ENCODE measurements around the gene HK2. TPM values are rescaled to one million over a fixed set of nuclear protein-coding genes. Genes with fewer than 3 reads are reported as not detected.

HK2 gene
- total and polyA plus RNA-seq, 2 experiments from 2014 or later, result 24.2 to 25.3 TPM

DNA sequence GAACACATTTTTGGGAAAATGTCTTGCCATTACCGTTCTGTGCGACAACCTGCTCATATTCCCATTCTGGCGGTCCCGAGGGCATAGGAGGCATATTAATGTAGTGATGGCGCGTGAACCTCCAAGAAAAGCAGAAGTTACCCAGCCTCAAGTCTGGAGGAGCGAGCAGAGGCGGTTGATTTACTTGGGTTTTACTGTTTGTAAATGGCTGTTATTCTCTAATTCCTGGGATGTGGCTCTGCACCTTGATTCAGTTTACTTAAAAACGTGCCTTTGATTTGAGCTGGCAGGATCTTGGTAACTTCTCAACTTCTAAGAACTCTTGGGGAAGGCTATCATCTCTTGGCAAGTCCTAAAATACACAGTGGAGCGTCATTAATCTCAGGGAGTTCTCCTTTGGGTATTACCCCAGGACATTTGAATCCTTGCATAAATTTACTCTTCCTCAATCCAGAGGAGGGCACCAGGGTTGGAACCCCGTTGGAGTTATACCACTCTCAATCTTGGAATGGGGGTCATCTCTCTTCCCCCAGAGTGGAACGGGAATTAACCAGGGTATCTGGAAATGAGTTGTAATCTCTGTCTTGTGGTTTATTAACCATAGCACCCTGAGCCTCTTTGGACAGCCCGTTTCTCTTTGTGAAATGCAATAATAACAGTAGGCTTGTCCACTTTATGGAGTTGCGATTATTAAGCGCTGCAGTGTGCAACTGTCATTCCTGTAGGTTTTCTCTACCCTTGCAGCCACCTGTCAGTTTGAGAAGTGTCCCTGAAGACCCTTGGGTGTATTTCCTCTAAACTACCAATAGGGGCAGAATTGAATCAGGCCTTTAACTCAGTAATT is 2.1 kb downstream of the HK2 start:
- Histone ChIP-seq H3K79me2 (ENCODE audit: insufficient read depth) (peaks cover 66% of the 10 kb centered on the region), H3K27me3 (replicated peaks; ENCODE audit: insufficient read depth) (no peaks in the 10 kb centered on the region), H3K9me3 (ENCODE audit: low read depth) (no peaks in the 10 kb centered on the region), H3F3A (ENCODE audit: insufficient read depth) (peaks cover 26% of the 10 kb centered on the region), H4K20me1 (ENCODE audit: insufficient read depth) (no peaks in the 10 kb centered on the region), H2AFZ (peak overlapping the region; percentile 77; the same call in 1 of the 2 replicates), H3K36me3 (ENCODE audit: low read depth) (no peaks in the 10 kb centered on the region), H3K4me2 (ENCODE audit: unreplicated experiment) (peak overlapping the region; percentile 88), H3K9me2 (ENCODE audit: insufficient read depth) (no peaks in the 10 kb centered on the region), H3K9ac (peak overlapping the region; percentile 94), H3K4me3 (peak overlapping the region; percentile 97), H3K4me1 (ENCODE audit: insufficient read depth) (peaks cover 25% of the 10 kb centered on the region; the same call in 1 of the 2 replicates), H3K27ac (peak overlapping the region; percentile 85)
- no peak for TF ChIP-seq EZH2phosphoT487 (IDR thresholded peaks at IDR 0.05; ENCODE audit: insufficient read depth, low read depth)
- no peak for TF ChIP-seq EZH2 (IDR thresholded peaks at IDR 0.05; ENCODE audit: insufficient read depth, poor library complexity, severe bottlenecking)
- in situ Hi-C loops (cut with MboI), result no loop called here
- DNase-seq, result peak; percentile 61
- 31 to 33% methylated on average over 15 of the region's 15 CpGs for WGBS, 2 experiments (ENCODE audit: low coverage in 1 of 2, low lambda C conversion rate in 2 of 2, missing lambda C conversion rate in 2 of 2)

DNA sequence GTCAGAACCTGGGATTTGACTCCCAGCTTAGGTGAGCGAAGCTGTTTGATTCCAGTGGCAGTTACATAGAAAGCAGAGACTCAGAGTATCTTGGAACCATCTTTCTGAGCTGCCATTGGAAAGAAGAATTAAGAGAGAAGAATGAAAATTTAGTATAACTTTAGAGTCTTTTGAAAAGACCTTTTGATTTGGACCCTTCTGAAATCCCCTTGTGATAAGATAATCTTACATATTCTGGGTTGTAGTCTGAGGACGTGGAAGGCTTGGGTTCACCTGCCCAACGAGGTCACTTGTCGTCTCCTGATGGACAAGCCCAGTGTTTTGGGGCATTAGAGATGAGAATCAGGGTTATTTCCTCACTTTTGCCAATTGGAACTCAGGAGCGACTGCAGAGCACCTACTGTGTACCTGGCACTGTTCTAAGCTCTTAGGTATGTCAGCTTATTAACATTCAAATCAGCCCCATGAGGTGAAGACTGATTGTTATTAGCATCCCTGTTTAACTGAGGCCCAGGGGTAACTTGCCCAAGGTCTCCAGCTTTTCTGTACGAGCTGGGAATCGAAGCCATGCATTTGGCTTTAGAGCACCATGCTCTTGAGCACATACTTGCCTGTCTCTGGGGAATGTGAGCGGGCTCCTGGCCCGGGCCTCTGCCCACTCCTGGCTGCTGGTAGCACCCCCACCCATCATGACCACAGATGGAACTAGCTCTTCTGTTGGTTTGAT is 2.9 kb downstream of the HK2 start:
- no peaks in the 10 kb centered on the region for H4K20me1 ChIP-seq (ENCODE audit: insufficient read depth)
- H3K9me3 ChIP-seq (ENCODE audit: low read depth), result no peaks in the 10 kb centered on the region
- peaks cover 24% of the 10 kb centered on the region for H3F3A ChIP-seq (ENCODE audit: insufficient read depth)
- H3K4me3 ChIP-seq, result peak overlapping the region; percentile 97
- in situ Hi-C loops (cut with MboI), result no loop called here
- no peak overlapping the region for H2AFZ ChIP-seq
- peak overlapping the region; percentile 88 for H3K4me2 ChIP-seq (ENCODE audit: unreplicated experiment)
- H3K4me1 ChIP-seq (ENCODE audit: insufficient read depth), result peaks cover 25% of the 10 kb centered on the region; the same call in 1 of the 2 replicates
- peak; percentile 33 for DNase-seq
- H3K9me2 ChIP-seq (ENCODE audit: insufficient read depth), result no peaks in the 10 kb centered on the region
- 55 to 58% methylated on average over 9 of the region's 9 CpGs for WGBS, 2 experiments (ENCODE audit: low coverage in 1 of 2, low lambda C conversion rate in 2 of 2, missing lambda C conversion rate in 2 of 2)
- no peaks in the 10 kb centered on the region for H3K36me3 ChIP-seq (ENCODE audit: low read depth)
- H3K27me3 ChIP-seq (replicated peaks; ENCODE audit: insufficient read depth), result no peaks in the 10 kb centered on the region
- TF ChIP-seq EZH2 (IDR thresholded peaks at IDR 0.05; ENCODE audit: insufficient read depth, poor library complexity, severe bottlenecking) (no peak), EZH2phosphoT487 (IDR thresholded peaks at IDR 0.05; ENCODE audit: insufficient read depth, low read depth) (no peak)
- 0 out of 2 replicates have a peak overlapping the region, but pooled peaks have one; percentile 94 for H3K9ac ChIP-seq
- no peak overlapping the region for H3K27ac ChIP-seq
- H3K79me2 ChIP-seq (ENCODE audit: insufficient read depth), result peaks cover 74% of the 10 kb centered on the region

GRCh38 chr2:74841641-74842040 is 7.7 kb downstream of the HK2 start:
- DNase-seq, result no peak
- in situ Hi-C loops (cut with MboI), result no loop called here
- no peak for TF ChIP-seq EZH2 (IDR thresholded peaks at IDR 0.05; ENCODE audit: insufficient read depth, poor library complexity, severe bottlenecking)
- H3K9ac ChIP-seq, result no peak overlapping the region
- H3K9me3 ChIP-seq (ENCODE audit: low read depth), result no peaks in the 10 kb centered on the region
- H3K4me2 ChIP-seq (ENCODE audit: unreplicated experiment), result no peak overlapping the region
- H3K36me3 ChIP-seq (ENCODE audit: low read depth), result no peaks in the 10 kb centered on the region
- no peaks in the 10 kb centered on the region for H3K9me2 ChIP-seq (ENCODE audit: insufficient read depth)
- no peak overlapping the region for H2AFZ ChIP-seq
- WGBS, 2 experiments (ENCODE audit: low coverage in 1 of 2, low lambda C conversion rate in 2 of 2, missing lambda C conversion rate in 2 of 2), result 96 to 98% methylated on average over 2 of the region's 2 CpGs
- peaks cover 50% of the 10 kb centered on the region for H3K4me1 ChIP-seq (ENCODE audit: insufficient read depth)
- H3K27me3 ChIP-seq (replicated peaks; ENCODE audit: insufficient read depth), result no peaks in the 10 kb centered on the region
- H3K27ac ChIP-seq, result no peak overlapping the region
- H3F3A ChIP-seq (ENCODE audit: insufficient read depth), result peaks cover 45% of the 10 kb centered on the region
- H3K4me3 ChIP-seq, result no peak overlapping the region
- H3K79me2 ChIP-seq (ENCODE audit: insufficient read depth), result peaks cover 95% of the 10 kb centered on the region
- H4K20me1 ChIP-seq (ENCODE audit: insufficient read depth), result peaks cover 7% of the 10 kb centered on the region; the same call in 1 of the 2 replicates

DNA sequence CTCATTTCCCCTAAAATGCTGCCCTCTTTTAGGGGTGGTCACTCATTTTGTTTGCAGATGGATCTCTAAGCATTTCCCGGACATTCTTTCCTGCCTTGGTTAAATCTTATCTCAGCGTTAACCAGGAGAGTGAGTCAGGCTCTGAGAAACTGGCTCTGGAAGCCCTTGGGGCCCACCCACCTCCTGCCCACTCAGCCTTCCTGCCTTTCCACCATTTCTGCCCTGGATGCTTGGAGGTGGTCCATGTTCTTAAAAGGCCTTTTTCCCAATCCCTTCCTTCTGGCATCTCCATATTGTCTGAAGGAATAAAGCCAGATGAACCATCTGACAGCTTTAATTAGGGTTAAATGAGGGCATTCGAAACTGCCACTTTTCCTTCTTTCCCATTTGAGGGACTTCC is 9.5 kb downstream of the HK2 start:
- no peak overlapping the region for H2AFZ ChIP-seq
- H3K4me2 ChIP-seq (ENCODE audit: unreplicated experiment), result peak overlapping the region; percentile 78
- 22 to 24% methylated on average over 3 of the region's 3 CpGs for WGBS, 2 experiments (ENCODE audit: low coverage in 1 of 2, low lambda C conversion rate in 2 of 2, missing lambda C conversion rate in 2 of 2)
- in situ Hi-C loops (cut with MboI), result no loop called here
- TF ChIP-seq EZH2phosphoT487 (IDR thresholded peaks at IDR 0.05; ENCODE audit: insufficient read depth, low read depth), result no peak
- no peak for TF ChIP-seq EZH2 (IDR thresholded peaks at IDR 0.05; ENCODE audit: insufficient read depth, poor library complexity, severe bottlenecking)
- H3K79me2 ChIP-seq (ENCODE audit: insufficient read depth), result peaks cover 95% of the 10 kb centered on the region
- H4K20me1 ChIP-seq (ENCODE audit: insufficient read depth), result peaks cover 7% of the 10 kb centered on the region; the same call in 1 of the 2 replicates
- H3K27me3 ChIP-seq (replicated peaks; ENCODE audit: insufficient read depth), result no peaks in the 10 kb centered on the region
- H3F3A ChIP-seq (ENCODE audit: insufficient read depth), result peaks cover 59% of the 10 kb centered on the region
- no peaks in the 10 kb centered on the region for H3K36me3 ChIP-seq (ENCODE audit: low read depth)
- peak; percentile 86 for DNase-seq
- H3K9me3 ChIP-seq (ENCODE audit: low read depth), result no peaks in the 10 kb centered on the region
- H3K27ac ChIP-seq, result peak overlapping the region; percentile 92
- peak overlapping the region; percentile 55 for H3K4me3 ChIP-seq
- H3K4me1 ChIP-seq (ENCODE audit: insufficient read depth), result peaks cover 50% of the 10 kb centered on the region
- H3K9ac ChIP-seq, result peak overlapping the region; percentile 70
- H3K9me2 ChIP-seq (ENCODE audit: insufficient read depth), result no peaks in the 10 kb centered on the region

Data from GM23248 (cell line).